ENCODE data around the gene DEFB119.

DNA sequence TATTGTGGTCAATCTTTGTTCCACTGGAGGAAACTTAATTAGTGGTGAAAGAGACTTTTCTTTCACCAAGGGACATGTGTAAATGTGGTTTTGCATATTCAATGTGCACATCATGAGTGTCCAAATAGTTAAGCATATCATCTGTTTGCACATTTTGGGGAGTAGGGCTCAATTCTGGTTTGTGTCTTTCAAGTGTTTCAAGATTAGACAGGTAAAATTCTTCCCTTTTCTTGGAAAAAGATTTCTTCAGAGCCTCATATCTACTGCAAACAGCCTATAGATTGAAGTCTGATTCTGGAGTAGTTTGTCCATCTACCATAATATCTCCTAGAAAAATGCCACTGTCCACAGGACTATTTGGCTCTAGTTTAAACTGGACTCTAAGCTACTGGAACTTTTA, 48.9 kb downstream of the DEFB119 start:
- no peak for TF ChIP-seq CTCF (IDR thresholded peaks at IDR 0.05; ENCODE audit: low read length)
- no peak for TF ChIP-seq EZH2 (optimal IDR thresholded peaks at IDR 0.05; ENCODE audit: low read depth, low read length)
